ENCODE results near the gene XPO6.

The XPO6 gene

DNA sequence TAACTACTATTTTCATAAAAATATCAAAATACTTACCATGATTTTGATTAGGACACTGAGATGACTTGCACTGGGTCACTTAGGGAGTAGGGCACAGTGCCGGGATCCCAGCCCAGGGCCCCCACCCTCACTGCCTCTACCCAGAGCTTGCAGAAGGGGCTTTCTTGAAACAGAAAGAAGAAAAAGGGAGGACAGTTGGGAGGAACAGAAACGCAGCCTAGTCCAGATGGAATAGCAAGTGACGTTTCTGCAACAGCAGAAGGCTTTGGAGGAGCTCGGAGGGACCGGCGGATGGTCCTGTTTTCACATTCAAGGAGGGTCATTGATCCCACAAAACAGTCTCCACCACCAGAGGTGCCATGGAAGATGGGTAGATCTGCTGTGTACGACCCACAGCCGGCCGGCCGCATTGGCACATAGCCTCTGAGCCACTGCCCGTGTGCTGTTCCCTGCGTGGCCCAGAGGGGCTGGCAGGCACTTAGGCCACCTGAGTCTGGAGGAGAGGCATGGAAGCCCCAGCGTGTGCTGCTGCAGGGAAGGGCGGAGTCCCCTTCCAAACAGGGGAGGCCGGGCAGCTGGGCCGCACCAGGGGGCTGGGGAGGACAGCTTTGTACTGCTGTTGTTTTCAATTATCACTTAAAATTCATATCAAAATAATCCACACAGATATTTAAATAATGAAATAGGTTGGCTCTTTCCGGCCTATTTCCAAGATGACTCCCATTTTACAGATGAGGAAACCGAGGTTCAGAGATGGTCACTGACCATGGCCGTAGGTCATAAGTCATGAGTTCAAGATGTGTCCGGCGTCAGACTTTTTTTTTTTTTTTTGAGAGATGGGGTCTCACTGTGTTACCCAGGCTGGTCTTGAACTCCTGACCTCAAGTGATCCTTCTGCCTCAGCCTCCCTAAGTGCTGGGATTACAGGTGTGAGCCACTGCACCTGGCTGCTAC lies 125.3 kb downstream of the XPO6 start:
- DNase-seq: no peak

- DNase-seq: no peak
Measured at GRCh38 chr16:28085389-28086171, 126.2 kb downstream of the XPO6 start.

DNA sequence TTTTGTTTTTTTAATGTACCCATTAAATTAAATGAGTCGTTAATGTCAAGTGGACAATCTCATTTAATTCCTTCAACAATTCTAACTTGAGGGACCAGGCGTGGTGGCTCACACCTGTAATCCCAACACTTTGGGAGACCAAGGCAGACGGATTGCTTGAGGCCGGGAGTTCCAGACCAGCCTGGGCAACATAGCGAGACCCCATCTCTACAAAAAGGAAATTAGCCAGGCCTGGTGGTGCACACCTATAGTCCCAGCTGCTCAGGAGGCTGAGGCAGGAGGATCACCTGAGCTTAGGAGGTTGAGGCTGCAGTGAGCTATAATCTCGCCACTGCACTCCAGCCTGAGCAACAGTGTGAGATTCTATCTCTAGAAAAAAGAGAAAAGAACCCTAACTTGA lies 127.6 kb downstream of the XPO6 start:
- DNase-seq: no peak

DNA sequence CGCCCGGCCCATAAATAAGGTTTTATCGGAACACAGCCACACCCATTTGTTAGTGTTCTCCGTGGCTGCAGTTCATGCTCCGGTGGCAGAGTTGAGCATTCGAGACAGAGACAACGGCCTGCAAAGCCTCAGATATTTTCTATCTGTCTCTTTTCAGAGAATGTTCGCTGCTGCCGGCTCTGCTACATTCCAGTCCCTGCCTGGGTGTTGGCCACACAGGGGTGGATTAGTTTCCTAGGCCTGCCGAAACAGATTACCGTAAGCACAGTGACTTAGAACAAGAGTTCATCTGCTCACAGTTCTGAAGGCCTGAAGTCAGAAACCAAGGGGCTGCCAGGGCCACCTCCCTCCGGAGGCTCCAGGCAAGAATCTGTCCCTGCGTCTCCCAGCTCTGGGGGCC lies 129.1 kb downstream of the XPO6 start:
- no peak for DNase-seq

DNA sequence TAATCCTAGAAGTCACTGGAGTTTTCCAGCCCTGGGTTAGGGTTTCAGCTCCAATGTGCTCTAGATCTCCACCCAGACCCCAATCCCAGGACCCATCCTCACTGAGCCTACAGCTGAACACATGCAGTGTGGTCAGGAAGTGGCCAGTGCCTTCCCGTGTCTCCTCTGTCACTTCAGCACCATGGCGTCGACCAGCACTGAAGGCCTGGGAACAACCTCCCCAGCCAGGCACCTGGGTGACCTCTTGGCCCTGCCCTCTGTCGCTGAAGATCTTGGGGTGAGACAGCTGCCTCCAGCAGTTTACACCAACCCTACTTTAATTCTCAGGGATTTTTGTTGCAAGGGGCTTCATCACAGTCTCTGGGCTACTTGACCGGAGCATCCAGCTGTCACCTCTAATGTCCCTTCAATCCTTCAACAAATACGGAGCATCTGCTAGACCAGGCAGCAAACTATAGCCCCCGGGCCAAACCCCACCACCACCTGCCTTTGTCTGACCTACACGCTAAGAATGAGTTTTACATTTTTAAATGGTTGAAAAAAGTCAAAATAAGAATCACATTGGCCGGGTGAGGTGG lies 130.3 kb downstream of the XPO6 start:
- no peak for DNase-seq

DNA sequence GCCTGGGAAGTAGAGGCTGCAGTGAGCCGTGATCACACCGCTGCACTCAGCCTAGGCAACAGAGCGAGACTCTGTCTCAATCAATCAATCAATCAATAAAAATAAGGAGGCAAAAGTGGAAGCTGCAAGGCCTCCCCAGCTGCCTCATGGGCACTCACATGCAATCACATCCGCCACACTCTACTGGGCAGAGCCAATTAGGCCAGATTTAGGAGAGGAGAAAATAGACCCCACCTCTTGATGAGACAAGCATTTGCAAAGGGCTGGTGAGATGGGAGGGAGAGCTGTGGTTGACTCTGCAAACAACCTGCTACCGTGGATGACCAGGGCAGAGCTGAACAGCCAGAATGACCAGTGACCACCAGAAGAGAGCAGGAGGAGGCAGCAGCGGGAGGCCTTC lies 133.5 kb downstream of the XPO6 start:
- no peak for DNase-seq

DNA sequence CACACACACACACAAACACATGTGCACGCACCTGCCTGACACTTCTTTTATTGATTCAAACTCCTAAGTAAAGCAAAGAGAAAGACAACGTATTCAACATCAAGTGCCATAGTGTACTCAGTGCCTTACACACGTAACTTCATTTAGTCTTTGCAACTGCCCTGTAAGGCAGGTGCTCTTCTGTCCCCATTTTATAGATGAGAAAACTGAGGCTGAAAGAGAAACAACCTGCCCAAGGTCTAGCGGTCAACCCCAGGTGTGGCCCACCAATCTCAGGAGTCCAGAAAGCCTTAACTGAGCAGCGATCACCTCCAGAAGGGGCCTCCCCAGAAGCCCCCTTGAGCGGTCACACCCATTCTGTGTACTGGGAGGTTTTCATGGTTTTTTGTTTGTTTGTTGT lies 137.9 kb downstream of the XPO6 start:
- no peak for DNase-seq

- no peak for DNase-seq
Measured at GRCh38 chr16:28072087-28072486, 139.7 kb downstream of the XPO6 start.

DNA sequence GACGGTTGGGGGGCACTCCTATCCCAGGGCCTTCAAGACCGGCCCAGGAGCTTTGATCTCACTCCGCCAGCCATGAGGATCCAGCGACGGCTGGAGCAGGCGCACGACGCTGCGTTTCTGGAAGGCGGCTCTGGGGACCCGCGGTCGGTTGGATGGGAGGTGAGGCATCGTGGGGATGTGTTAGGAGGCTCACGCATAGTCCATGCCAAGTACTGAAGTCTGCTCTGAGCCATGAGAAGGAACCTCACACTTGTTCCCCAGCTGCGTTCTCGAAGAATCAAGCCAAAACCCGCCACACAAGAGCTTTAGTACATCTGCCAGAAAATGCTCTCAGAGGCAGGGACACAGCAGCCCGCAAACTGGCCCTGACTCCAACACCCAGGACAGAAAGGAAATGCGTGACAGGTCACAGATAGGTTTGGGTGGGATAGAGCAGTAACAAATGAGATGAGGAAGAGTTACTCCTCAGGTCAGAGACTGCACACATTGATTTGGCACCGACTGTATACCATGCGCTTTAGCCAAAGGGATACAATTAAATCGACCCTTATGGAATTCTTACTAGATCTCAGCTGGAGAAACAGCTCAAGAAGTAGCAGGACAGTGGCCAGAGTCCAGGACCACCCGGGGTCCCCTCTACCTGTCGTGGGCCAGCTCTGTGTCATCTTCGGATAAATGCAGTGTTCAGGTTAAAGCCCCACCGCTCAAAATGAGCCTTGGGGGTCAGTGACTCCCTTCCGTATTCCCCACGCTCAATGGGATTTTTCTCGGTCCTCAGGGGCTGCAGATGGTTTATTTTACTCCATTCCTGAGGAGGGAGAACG lies 141.6 kb downstream of the XPO6 start:
- no peak for DNase-seq

GRCh38 chr16:28068976-28069375 lies 142.8 kb downstream of the XPO6 start:
- DNase-seq: no peak

DNA sequence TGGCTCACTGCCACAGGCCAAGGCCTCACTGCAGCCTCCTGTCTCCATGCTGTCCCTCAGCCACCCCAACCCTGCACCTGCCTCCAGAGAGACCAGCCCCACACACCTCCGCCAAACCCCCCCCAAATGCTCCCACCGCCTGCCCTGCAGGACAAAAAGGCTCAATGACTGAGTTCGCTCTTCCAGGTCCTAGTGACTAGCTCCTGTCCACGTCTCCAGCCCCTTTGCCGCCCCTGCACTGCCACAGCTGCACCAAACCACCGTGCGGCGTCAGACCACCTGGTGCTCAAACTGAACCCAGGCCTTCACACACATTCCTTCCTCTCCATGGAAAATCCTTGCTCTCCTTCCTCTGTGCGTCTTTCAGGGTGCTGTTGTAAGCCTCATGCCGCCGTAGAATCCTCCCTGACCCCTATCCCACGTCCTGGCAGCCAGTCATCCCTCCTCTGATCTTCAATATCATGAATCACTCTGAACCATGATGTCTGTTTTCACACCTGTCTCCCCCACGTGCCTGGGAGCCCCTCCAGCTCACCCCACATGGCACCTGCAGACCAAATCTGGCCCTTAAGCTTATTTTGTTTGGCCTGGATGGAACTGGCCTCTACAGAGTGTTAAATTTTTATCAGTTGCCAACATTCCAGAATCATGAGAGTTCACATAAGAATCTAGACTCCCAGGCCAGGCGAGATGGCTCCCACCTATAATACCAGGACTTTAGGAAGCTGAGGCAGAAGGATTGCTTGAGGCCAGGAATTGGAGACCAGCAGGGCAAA lies 144.0 kb downstream of the XPO6 start:
- DNase-seq: no peak

DNA sequence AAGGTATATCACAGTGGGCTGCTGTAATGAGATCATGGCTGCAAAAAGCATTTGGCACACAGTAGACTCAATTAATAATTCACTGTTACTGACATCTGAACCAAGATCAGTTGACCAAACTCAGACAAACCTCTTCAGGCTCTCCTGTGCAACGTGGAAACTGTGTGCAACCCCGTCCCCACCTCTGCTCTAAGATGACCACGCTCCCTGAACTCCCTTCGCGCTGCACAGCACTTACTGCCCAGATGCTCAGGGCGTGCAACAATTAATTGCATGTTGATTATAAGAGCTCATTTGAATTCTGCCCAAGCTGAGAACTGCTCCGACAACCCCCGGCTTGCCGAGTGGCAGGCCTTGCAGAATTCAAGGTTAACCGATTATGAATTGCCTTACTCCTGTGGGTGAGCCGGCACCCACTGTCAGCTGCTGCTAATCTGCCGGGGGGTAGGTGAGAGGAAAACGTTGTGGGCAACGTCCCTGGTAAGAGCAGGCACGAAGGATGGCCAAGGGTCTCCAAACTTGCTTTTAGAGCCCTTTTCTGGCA lies 147.0 kb downstream of the XPO6 start:
- DNase-seq: no peak

GRCh38 chr16:28064150-28064549 lies 147.6 kb downstream of the XPO6 start:
- DNase-seq: no peak

GRCh38 chr16:28063591-28064061 lies 148.1 kb downstream of the XPO6 start, which contains the start of gene GSG1L:
Gene GSG1L (minus strand): TSS chr16:28063714. CDS start chr16:28063424, 290 bp downstream.
- DNase-seq: no peak

- DNase-seq: peak; percentile 25
Measured at GRCh38 chr16:28062847-28063521, 148.8 kb downstream of the XPO6 start.

GRCh38 chr16:28062261-28062846 lies 149.4 kb downstream of the XPO6 start:
- DNase-seq: no peak

- DNase-seq: no peak
Measured at GRCh38 chr16:28061352-28062101, 150.2 kb downstream of the XPO6 start.

- DNase-seq: no peak
Measured at GRCh38 chr16:28059841-28060575, 151.8 kb downstream of the XPO6 start.
